ENCODE results near the gene PGPEP1. TPM values are rescaled to one million over a fixed set of nuclear protein-coding genes. Genes with fewer than 3 reads are reported as not detected.
A peak's percentile ranks its signal among the peaks of the same experiment; 100 is the strongest.
"Not testable (repeated sequence)": the region's sequence is repeated elsewhere in the genome, so short reads cannot be mapped to it uniquely, and the experiment has no call there.

Gene PGPEP1
- total and polyA plus RNA-seq, 4 donors = 19.2 to 46.9 (median 33.4) TPM

DNA sequence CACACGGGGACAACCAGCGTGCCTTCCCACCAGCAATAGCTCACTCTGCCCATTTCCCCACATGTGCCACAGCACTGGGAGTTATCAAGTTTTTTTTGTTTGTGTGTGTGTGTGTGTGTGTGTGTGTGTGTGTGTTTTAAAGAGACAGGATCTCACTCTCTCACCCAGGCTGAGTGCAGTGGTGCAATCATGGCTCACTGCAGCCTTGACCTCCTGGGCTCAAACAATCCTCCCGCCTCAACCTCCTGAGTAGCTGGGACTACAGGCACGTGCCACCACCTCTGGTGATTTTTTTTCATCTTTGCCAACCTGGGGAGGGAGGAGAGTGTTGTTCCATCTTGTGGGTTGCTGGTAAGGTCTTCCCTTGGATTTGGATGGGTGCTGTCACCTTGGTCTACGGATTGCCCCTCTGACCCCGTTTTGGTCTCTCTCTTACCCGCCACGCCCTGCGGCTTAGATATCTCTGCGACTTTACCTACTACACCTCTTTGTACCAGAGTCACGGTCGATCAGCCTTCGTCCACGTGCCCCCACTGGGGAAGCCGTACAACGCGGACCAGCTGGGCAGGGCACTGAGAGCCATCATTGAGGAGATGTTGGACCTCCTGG, 22.6 kb downstream of the PGPEP1 start:
- Histone ChIP-seq H3K9me3 (ENCODE audit: control insufficient read depth, low read length) (no peaks in the 10 kb centered on the region), H3K4me3 (ENCODE audit: low read length in 2 of 2) (no peak overlapping the region), H3K27ac (ENCODE audit: low read depth in 1 of 2, low read length in 2 of 2) (no peak overlapping the region), H3K4me1 (ENCODE audit: control insufficient read depth in 1 of 2, insufficient read depth in 2 of 2, low read length in 2 of 2) (no peaks in the 10 kb centered on the region), H3K36me3 (ENCODE audit: control insufficient read depth in 1 of 2, insufficient read depth in 2 of 2, low read length in 1 of 2) (no peaks in the 10 kb centered on the region), H3K27me3 (ENCODE audit: control insufficient read depth in 1 of 2, insufficient read depth in 2 of 2, low read length in 1 of 2) (no peaks in the 10 kb centered on the region)
- intact Hi-C loops (cut with DNase I) = no loop called here
- ATAC-seq (ENCODE audit: low FRiP score) = no peak
- DNase-seq = no peak
- WGBS, 2 donors = 93 to 95% methylated on average over 17 of the region's 17 CpGs

DNA sequence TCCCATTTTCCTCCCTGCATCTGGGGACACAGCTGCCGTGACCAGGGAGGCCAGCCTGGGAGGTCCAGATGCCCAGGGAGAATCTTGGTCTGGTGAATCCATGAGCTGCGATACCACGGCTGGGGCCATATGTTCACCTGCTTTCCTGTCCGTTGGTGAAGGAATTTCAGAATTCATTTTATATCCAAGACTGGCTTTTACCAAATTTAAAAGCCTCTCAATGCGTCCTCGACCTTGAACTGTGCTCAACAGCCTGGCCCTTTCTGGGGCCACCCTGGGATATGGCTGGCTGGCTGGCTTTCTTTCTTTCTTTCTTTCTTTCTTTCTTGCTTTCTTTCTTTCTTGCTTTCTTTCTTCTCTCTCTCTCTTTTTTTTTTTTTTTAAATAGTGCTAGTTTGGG, 23.4 kb downstream of the PGPEP1 start:
- DNase-seq (no peak), ATAC-seq (ENCODE audit: low FRiP score) (no peak)
- WGBS, 2 donors = 83 to 91% methylated on average over 6 of the region's 6 CpGs
- H3K4me1 ChIP-seq (ENCODE audit: control insufficient read depth in 1 of 2, insufficient read depth in 2 of 2, low read length in 2 of 2) = no peaks in the 10 kb centered on the region
- H3K27me3 ChIP-seq (ENCODE audit: control insufficient read depth in 1 of 2, insufficient read depth in 2 of 2, low read length in 1 of 2) = no peaks in the 10 kb centered on the region
- intact Hi-C loops (cut with DNase I) = no loop called here
- no peak overlapping the region for H3K4me3 ChIP-seq (ENCODE audit: low read length in 2 of 2)
- no peaks in the 10 kb centered on the region for H3K9me3 ChIP-seq (ENCODE audit: control insufficient read depth, low read length)
- no peaks in the 10 kb centered on the region for H3K36me3 ChIP-seq (ENCODE audit: control insufficient read depth in 1 of 2, insufficient read depth in 2 of 2, low read length in 1 of 2)
- H3K27ac ChIP-seq (ENCODE audit: low read depth in 1 of 2, low read length in 2 of 2) = peak overlapping the region in 1 of 2 donors; percentile 20

DNA sequence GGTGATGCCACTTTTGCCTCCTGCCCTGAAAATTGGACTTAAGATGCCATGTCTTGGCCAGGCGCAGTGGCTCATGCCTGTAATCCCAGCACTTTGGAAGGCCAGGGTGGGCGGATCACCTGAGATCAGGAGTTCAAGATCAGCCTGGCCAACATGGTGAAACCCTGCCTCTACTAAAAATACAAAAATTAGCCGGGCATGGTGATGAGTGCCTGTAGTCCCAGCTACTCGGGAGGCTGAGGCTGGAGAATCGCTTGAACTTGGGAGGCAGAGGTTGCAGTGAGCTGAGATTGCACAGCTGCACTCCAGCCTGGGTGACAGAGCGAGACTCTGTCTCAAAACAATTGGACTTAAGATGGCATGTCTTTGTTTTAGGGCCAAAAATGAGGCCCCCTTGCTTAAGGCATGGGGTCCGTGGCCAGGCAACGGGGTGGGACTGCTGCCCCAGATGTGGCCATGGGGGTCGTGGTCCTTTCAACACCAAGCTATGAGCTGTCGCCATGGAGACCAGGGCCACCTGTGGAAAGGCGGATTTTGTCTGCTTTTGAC, 24.0 kb downstream of the PGPEP1 start:
- H3K27ac ChIP-seq (ENCODE audit: low read depth in 1 of 2, low read length in 2 of 2) = peak overlapping the region in 1 of 2 donors; percentile 58
- H3K36me3 ChIP-seq (ENCODE audit: control insufficient read depth in 1 of 2, insufficient read depth in 2 of 2, low read length in 1 of 2); DNase-seq; H3K4me3 ChIP-seq (ENCODE audit: low read length in 2 of 2); H3K27me3 ChIP-seq (ENCODE audit: control insufficient read depth in 1 of 2, insufficient read depth in 2 of 2, low read length in 1 of 2); H3K9me3 ChIP-seq (ENCODE audit: control insufficient read depth, low read length); H3K4me1 ChIP-seq (ENCODE audit: control insufficient read depth in 1 of 2, insufficient read depth in 2 of 2, low read length in 2 of 2); ATAC-seq (ENCODE audit: low FRiP score); intact Hi-C loops (cut with DNase I): not testable (repeated sequence)
- 37 to 38% methylated on average over 11 of the region's 11 CpGs for WGBS, 2 donors

DNA sequence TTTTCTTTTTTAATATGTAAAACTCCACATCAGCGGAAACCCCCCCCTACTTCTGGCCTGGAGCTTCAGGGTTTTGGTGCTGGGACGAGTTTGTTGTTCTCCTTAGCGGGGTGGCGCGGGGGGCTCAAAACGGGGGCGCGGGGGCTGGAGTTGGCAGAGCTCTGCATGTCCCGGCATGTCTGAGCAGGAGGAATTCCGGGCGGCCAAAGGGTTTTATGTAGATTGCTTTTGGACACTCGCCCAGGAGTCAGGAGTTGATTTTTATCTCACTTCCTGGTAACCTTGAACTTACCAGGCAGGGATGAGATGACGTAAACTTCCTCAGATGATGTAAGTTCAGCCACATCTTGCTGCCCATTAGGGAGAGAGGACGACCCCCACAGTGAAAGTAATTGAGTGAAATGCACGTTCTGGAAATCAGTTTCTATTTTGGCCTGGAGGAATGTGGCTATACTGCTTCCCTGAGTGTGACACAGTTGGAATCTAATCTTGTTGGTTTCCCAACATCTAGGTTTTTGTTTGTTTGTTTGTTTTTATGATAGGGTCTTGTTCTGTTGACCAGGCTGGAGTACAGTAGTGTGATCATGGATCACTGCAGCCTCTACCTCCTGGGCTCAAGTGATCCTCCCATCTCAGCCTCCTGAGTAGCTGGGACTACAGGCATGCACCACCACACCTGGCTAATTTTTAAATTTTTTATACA, 24.6 kb downstream of the PGPEP1 start:
- WGBS, 2 donors = 1 to 5% methylated on average over 15 of the region's 15 CpGs
- Histone ChIP-seq H3K27ac (ENCODE audit: low read depth in 1 of 2, low read length in 2 of 2) (peak overlapping the region in 1 of 2 donors; percentile 58), H3K36me3 (ENCODE audit: control insufficient read depth in 1 of 2, insufficient read depth in 2 of 2, low read length in 1 of 2) (no peaks in the 10 kb centered on the region), H3K4me1 (ENCODE audit: control insufficient read depth in 1 of 2, insufficient read depth in 2 of 2, low read length in 2 of 2) (no peaks in the 10 kb centered on the region), H3K4me3 (ENCODE audit: low read length in 2 of 2) (no peak overlapping the region), H3K9me3 (ENCODE audit: control insufficient read depth, low read length) (no peaks in the 10 kb centered on the region), H3K27me3 (ENCODE audit: control insufficient read depth in 1 of 2, insufficient read depth in 2 of 2, low read length in 1 of 2) (no peaks in the 10 kb centered on the region)
- DNase-seq (peak; percentile 84), ATAC-seq (ENCODE audit: low FRiP score) (peak; percentile 74)
- intact Hi-C loops (cut with DNase I) = loop anchor here in 1 of 2 donors (1.0 kb wide), 1 partner anchor 9 kb away; no protein-coding TSS in a partner anchor

DNA sequence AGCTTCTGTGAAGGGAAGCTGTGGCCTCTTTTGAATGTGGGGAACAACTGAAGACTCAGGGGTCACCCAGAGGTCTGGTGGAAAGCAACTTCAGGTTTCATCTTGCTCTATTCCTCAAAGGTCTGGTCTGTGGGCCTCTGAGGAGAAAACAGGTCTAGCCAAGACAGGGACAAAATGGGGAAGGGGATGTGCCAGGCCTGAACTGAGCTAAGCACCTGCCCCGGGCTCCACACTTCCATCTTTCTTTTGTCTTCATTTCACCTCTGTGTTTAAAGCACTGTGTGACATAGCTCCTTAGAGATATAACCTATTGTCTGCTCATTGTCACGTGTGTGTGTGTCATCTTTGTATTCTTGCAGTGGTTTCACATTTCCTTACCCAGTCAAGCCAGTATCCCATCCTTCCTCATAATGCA, 25.6 kb downstream of the PGPEP1 start:
- H3K27me3 ChIP-seq (ENCODE audit: control insufficient read depth in 1 of 2, insufficient read depth in 2 of 2, low read length in 1 of 2) = no peaks in the 10 kb centered on the region
- H3K4me1 ChIP-seq (ENCODE audit: control insufficient read depth in 1 of 2, insufficient read depth in 2 of 2, low read length in 2 of 2) = no peaks in the 10 kb centered on the region
- intact Hi-C loops (cut with DNase I) = no loop called here
- WGBS, 2 donors = 96 to 98% methylated on average over 2 of the region's 2 CpGs
- no peak overlapping the region for H3K27ac ChIP-seq (ENCODE audit: low read depth in 1 of 2, low read length in 2 of 2)
- no peak overlapping the region for H3K4me3 ChIP-seq (ENCODE audit: low read length in 2 of 2)
- ATAC-seq (ENCODE audit: low FRiP score) = no peak
- H3K9me3 ChIP-seq (ENCODE audit: control insufficient read depth, low read length) = no peaks in the 10 kb centered on the region
- DNase-seq = no peak
- H3K36me3 ChIP-seq (ENCODE audit: control insufficient read depth in 1 of 2, insufficient read depth in 2 of 2, low read length in 1 of 2) = no peaks in the 10 kb centered on the region

DNA sequence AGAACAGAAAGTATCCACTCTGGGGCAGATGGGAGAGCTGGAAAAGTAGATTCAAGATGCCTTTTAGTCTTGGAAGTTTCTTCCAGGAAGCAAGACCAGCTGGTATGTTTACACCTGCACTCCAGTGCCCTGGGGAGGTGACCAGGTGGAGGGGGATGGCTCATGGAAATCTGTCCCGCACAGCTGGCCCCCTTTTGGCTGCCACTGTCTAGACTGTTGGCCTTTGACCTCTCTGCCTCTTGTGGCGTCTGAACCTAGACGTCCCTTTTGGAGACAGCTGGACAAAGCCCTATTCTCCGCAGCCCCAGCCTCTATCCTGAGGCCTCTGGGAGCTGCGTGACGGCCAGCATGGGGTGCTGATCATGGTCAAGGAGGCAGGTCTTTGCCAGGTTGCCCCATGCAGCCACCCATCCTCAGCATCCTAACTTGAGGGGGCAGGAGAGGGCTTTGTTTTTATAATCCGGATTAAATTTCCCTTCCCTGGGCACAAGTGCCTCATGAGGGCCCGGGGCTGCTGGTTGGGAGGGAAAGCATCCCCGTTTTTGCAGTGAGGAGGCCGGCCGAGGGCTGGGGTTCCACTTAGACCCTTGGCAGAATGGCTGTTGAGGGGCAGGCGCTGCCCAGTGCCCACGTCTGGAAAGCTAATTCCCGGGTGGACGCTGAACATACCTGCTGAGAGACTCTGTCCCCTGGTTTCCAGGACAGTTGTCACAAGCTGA, 28.3 kb downstream of the PGPEP1 start:
- ATAC-seq (ENCODE audit: low FRiP score) = no peak
- no peak overlapping the region for H3K27ac ChIP-seq (ENCODE audit: low read depth in 1 of 2, low read length in 2 of 2)
- H3K4me3 ChIP-seq (ENCODE audit: low read length in 2 of 2) = no peak overlapping the region
- no peaks in the 10 kb centered on the region for H3K27me3 ChIP-seq (ENCODE audit: control insufficient read depth in 1 of 2, insufficient read depth in 2 of 2, low read length in 1 of 2)
- 84 to 87% methylated on average over 15 of the region's 15 CpGs for WGBS, 2 donors
- H3K4me1 ChIP-seq (ENCODE audit: control insufficient read depth in 1 of 2, insufficient read depth in 2 of 2, low read length in 2 of 2) = no peaks in the 10 kb centered on the region
- no peaks in the 10 kb centered on the region for H3K36me3 ChIP-seq (ENCODE audit: control insufficient read depth in 1 of 2, insufficient read depth in 2 of 2, low read length in 1 of 2)
- no peaks in the 10 kb centered on the region for H3K9me3 ChIP-seq (ENCODE audit: control insufficient read depth, low read length)
- intact Hi-C loops (cut with DNase I) = no loop called here
- DNase-seq = no peak

DNA sequence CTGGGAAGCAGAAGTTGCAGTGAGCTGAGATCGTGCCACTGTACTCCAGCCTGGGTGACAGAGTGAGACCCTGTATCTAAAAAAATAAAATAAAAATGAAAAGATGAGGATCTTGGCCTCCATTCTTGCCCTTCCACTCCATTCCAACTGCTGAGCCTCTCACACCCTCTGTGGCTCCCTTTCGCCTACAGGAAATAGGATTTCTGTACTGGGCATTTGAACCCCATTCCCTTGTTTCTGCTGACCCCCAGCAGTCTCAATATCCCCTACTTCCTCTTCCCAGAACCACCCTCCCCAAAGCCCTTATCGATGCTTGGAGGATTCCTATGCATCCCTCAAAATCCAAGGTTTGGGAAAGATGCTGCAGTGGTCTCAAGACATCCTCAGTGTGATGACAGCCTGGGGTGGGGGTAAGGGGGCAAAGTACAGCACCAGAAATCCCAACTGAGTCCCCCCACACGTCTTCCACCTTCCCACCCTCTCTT, 33.1 kb downstream of the PGPEP1 start:
- Histone ChIP-seq H3K27ac (ENCODE audit: low read depth in 1 of 2, low read length in 2 of 2) (no peak overlapping the region), H3K4me3 (ENCODE audit: low read length in 2 of 2) (no peak overlapping the region), H3K4me1 (ENCODE audit: control insufficient read depth in 1 of 2, insufficient read depth in 2 of 2, low read length in 2 of 2) (no peaks in the 10 kb centered on the region), H3K36me3 (ENCODE audit: control insufficient read depth in 1 of 2, insufficient read depth in 2 of 2, low read length in 1 of 2) (no peaks in the 10 kb centered on the region), H3K9me3 (ENCODE audit: control insufficient read depth, low read length) (no peaks in the 10 kb centered on the region), H3K27me3 (ENCODE audit: control insufficient read depth in 1 of 2, insufficient read depth in 2 of 2, low read length in 1 of 2) (no peaks in the 10 kb centered on the region)
- 71 to 74% methylated on average over 4 of the region's 4 CpGs for WGBS, 2 donors
- intact Hi-C loops (cut with DNase I) = no loop called here
- DNase-seq (no peak), ATAC-seq (ENCODE audit: low FRiP score) (no peak)

DNA sequence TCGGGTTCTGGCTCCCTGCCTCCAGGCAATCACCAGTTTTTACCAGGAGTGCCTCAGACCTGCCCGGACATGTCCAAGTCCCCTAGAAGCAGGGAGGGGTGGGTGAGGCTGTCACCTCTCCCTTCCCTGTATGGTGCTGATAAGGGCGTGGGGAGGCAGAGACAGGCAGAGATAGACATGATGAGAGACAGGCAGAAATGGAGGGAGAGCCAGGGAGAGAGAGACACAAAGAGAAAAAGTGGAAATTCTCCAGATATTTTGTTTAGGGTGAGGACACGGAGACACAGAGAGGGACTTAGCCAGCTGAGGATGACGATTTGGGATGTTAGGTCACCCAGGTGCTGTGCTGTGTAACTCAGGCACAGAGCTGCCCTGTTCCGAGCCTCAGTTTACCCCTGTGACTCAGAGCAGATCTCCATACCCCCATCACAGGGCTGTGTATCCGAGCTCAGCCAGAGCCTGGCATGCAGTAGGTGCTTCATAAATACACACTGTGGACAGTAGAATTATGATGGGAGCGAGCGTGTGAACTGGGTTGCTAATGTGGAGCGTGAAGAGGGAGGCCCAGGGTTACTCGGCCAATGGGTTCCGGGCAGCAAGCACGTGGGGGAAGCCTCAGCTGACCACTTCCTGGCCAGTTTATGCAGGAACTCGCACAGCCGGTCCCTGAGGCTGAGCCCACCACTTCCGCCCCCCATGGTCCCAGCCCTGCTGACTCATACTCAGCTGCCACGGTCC, 33.7 kb downstream of the PGPEP1 start:
- ATAC-seq (ENCODE audit: low FRiP score) = peak; percentile 92
- Histone ChIP-seq H3K36me3 (ENCODE audit: control insufficient read depth in 1 of 2, insufficient read depth in 2 of 2, low read length in 1 of 2) (no peaks in the 10 kb centered on the region), H3K27me3 (ENCODE audit: control insufficient read depth in 1 of 2, insufficient read depth in 2 of 2, low read length in 1 of 2) (no peaks in the 10 kb centered on the region), H3K27ac (ENCODE audit: low read depth in 1 of 2, low read length in 2 of 2) (peak overlapping the region in 1 of 2 donors; percentile 46), H3K9me3 (ENCODE audit: control insufficient read depth, low read length) (no peaks in the 10 kb centered on the region), H3K4me1 (ENCODE audit: control insufficient read depth in 1 of 2, insufficient read depth in 2 of 2, low read length in 2 of 2) (no peaks in the 10 kb centered on the region), H3K4me3 (ENCODE audit: low read length in 2 of 2) (no peak overlapping the region)
- 32 to 34% methylated on average over 16 to 17 of the region's 17 CpGs for WGBS, 2 donors
- DNase-seq = peak; percentile 96 to 99
- intact Hi-C loops (cut with DNase I) = loop anchor here in 1 of 2 donors (1.0 kb wide), 1 partner anchor 9 kb away; no protein-coding TSS in a partner anchor
